ENCODE measurements around the gene PDE4A. TPM values are rescaled to one million over a fixed set of nuclear protein-coding genes. Genes with fewer than 3 reads are reported as not detected.

Gene PDE4A
- total and polyA plus RNA-seq, 5 donors: 5.5 to 14.2 (median 10.9) TPM

DNA sequence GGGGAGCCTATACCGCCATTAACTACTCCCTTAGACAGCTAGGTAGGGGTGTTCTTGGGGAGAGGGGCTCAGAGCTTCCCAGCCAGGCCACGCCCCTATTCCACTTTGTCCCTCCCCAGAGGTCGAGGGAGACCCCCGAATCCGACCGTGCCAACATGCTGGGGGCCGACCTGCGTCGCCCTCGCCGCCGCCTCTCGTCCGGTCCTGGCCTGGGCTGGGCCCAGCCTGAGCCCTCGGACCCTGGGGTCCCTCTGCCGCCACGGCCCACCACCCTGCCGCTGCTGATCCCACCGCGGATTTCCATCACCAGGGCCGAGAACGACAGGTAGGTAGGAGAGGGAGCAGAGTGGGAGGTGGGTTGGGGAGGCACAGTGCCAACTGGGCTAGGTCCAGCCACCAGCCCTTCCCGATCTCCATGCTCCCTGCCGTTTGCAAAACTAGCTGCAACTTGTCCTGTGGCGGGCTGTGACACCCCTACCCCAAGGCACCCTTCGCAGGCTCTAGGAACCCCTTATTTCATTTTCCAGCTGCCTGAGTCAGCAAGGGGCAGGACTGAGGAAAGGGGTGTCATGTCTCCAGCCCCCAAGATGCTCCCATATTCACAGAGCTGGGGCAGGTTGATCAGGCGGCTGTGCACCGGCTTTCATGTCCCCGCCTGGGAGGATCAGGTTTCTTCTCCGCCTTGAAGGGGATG lies 2.6 kb upstream of the PDE4A start:
- DNase-seq (no peak), ATAC-seq (no peak)
- H3K27ac ChIP-seq (ENCODE audit: low read length): no peak overlapping the region
- H3K4me3 ChIP-seq (ENCODE audit: low read length): no peak overlapping the region
- H3K9me3 ChIP-seq (ENCODE audit: control insufficient read depth, low read length): no peaks in the 10 kb centered on the region
- H3K4me1 ChIP-seq (ENCODE audit: control insufficient read depth, insufficient read depth, low read length): peaks cover 4% of the 10 kb centered on the region
- intact Hi-C loops (cut with DNase I): no loop called here
- 10% methylated on average over 30 of the region's 30 CpGs for WGBS
- H3K27me3 ChIP-seq (ENCODE audit: control insufficient read depth, insufficient read depth): no peaks in the 10 kb centered on the region

DNA sequence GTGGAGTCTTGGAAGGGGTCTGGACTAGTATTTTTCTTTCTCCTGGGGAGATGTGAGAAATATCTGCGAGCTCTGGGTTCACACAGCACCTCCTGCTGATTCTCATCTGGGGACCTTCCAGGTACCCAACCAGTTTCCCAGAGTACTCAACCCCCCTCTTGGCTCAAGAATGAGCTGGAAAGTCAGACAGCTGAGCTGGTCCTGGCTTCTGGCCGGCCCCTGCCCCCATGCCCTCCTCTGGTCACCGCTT lies 2.2 kb upstream of the PDE4A start:
- peaks cover 4% of the 10 kb centered on the region for H3K4me1 ChIP-seq (ENCODE audit: control insufficient read depth, insufficient read depth, low read length)

DNA sequence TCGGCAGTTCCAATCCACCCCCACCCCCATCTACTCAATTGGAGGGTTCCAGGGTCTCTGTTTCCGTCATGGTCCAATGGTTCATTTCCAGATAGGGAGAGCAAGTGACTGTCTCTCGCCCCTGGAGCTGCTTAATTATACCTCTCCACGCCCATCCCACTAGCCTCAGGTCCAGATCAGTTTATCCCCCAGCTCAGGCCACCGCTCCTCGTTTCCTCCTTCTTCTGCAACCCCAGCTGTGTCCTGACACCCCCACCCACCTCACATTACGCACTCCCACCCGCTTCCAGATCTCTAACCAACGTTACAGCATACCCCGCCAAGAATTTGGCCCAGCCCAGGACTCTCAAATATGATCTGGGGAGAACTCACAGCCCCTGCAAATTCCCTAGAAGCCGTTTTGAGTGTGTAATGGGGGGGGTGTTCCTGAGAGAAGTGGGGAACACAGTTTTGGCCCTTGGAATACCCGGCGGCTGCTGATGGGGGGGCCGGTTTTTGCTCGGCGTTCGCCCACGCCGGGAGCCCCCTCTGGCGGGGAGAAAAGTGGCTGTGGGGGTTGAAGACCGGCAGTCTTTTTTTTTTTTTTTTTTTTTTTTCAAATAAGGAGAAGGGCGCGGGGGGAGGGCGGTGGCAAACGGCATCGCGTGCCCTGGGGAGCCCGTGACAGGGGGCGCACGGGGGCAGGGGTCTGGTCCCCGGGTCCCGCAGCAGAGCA lies 1.7 kb upstream of the PDE4A start:
- ATAC-seq (no peak), DNase-seq (no peak)
- Histone ChIP-seq H3K27ac (ENCODE audit: low read length) (no peak overlapping the region), H3K4me1 (ENCODE audit: control insufficient read depth, insufficient read depth, low read length) (peaks cover 4% of the 10 kb centered on the region), H3K4me3 (ENCODE audit: low read length) (no peak overlapping the region), H3K9me3 (ENCODE audit: control insufficient read depth, low read length) (no peaks in the 10 kb centered on the region), H3K27me3 (ENCODE audit: control insufficient read depth, insufficient read depth) (no peaks in the 10 kb centered on the region)
- intact Hi-C loops (cut with DNase I): no loop called here
- 1% methylated on average over 31 of the region's 32 CpGs for WGBS

More for the DNA sequence above, 2.2 kb upstream of the PDE4A start:
- Histone ChIP-seq H3K4me3 (ENCODE audit: low read length) (no peak overlapping the region), H3K27ac (ENCODE audit: low read length) (no peak overlapping the region), H3K9me3 (ENCODE audit: control insufficient read depth, low read length) (no peaks in the 10 kb centered on the region), H3K27me3 (ENCODE audit: control insufficient read depth, insufficient read depth) (no peaks in the 10 kb centered on the region)
- DNase-seq (no peak), ATAC-seq (no peak)
- intact Hi-C loops (cut with DNase I): no loop called here
- WGBS: 5% methylated on average over 3 of the region's 3 CpGs

DNA sequence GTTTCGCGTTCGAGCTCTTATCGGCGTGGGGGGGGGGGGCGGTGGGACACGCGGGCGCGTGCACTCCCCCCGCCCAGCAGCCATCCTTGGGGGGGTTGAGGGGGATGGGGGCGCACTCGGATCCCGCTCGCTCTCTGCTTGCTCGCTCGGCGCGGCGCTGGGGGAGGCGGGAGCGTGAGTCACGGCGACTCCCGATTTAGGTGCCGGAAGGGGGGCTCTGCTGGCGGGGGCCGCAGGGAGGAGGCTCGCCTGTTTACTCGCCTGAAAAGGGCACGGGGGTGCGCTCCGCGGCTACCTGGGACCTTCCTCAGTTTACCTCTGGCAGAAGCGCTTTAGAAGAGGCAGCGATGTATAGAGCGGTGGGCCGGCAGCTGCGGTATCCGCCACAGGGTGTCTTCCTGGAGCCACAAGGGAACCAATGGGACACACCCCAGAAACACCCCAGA lies 1.1 kb upstream of the PDE4A start:
- no peaks in the 10 kb centered on the region for H3K9me3 ChIP-seq (ENCODE audit: control insufficient read depth, low read length)
- peaks cover 4% of the 10 kb centered on the region for H3K4me1 ChIP-seq (ENCODE audit: control insufficient read depth, insufficient read depth, low read length)
- no peak overlapping the region for H3K27ac ChIP-seq (ENCODE audit: low read length)
- H3K4me3 ChIP-seq (ENCODE audit: low read length): no peak overlapping the region
- WGBS: under 1% methylated on average over 39 of the region's 40 CpGs
- DNase-seq (peak in 1 of 3 donors; percentile 60), ATAC-seq (no peak)
- H3K27me3 ChIP-seq (ENCODE audit: control insufficient read depth, insufficient read depth): no peaks in the 10 kb centered on the region
- intact Hi-C loops (cut with DNase I): no loop called here

DNA sequence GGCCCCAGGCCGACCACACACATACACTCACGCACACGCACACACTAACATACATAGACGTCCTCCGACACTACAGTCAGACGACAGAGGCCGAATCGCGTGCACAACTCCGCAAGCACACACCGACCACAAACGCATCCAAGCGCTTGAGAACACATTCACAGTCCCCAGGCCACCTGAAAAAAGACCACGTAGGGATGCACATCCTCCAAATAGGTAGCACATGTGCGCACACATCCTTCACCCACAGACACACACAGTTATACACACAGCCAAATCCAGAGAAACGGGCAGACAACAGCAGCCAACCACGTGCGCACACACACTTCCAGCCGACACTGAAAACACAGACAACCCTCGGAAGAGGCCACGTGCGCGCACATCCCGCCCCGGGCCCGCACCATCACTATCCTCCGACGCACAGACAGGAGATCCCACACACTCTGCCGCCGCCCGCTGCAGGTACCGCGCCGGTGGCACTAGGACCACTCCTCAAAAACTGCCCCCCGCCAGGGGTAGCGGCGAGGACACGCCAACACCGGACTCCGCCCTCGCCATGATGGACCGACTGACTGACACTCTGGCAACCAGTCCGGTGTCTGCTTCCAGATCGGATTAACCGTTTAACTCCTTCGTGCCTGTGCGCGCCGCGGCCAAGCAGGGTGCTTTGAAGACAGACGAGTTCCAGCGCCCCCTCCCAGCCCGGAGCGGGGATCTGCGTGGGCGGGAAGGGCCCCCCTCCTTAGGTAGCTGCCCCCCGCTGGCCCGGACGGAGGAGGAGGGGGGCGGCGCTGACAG lies 493 bp upstream of the PDE4A start:
- DNase-seq: no peak
- Histone ChIP-seq H3K9me3 (ENCODE audit: control insufficient read depth, low read length) (no peaks in the 10 kb centered on the region), H3K27ac (ENCODE audit: low read length) (no peak overlapping the region), H3K4me1 (ENCODE audit: control insufficient read depth, insufficient read depth, low read length) (peaks cover 4% of the 10 kb centered on the region), H3K4me3 (ENCODE audit: low read length) (peak overlapping the region; percentile 9), H3K27me3 (ENCODE audit: control insufficient read depth, insufficient read depth) (no peaks in the 10 kb centered on the region)
- no peak for ATAC-seq
- WGBS: 1% methylated on average over 60 of the region's 61 CpGs
- intact Hi-C loops (cut with DNase I): loop anchor here in 1 of 4 donors (10.0 kb wide), 1 partner anchor 565 kb away; no protein-coding TSS in a partner anchor

DNA sequence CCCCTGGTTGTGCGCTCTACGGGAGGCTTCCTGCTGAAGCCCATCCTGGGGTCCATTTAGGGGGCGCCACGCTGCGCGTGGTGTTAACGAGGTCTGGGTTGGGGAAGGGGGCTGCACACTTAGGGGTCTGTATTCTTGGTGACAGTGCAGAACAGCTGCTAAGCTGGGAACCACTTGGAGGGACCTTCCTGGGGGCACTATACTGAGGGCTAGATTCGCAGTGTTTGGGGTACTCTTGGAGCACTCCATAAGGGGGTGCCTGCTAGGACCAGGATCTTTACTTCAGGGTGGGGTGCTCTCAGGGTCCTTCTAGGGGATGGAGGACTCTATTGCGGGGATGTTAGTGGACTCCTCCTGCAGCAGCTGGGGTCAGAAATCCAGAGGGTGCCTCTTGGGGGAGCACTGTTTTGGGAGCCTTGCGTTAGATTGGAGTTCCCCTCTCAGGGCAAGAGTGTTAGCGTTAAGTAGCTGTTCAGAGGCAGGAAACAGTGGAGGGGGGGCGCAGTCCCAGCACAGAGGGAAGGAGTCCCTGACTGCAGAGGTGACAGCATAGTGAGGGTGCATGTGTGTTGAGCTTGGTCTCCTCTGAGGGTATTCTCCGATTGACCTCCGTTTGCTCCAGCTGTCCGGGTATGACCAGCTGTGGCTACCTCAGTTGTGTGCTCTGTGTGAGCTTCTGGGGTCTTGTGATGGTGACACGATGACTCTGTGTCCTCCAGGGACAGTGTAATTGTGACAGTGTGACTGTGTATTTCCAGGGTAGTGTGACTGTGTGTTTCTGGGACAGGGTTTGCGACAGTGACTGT lies 1.1 kb downstream of the PDE4A start:
- Histone ChIP-seq H3K27ac (ENCODE audit: low read length) (no peak overlapping the region), H3K27me3 (ENCODE audit: control insufficient read depth, insufficient read depth) (no peaks in the 10 kb centered on the region), H3K4me3 (ENCODE audit: low read length) (no peak overlapping the region), H3K4me1 (ENCODE audit: control insufficient read depth, insufficient read depth, low read length) (peaks cover 4% of the 10 kb centered on the region), H3K9me3 (ENCODE audit: control insufficient read depth, low read length) (no peaks in the 10 kb centered on the region)
- WGBS: 21% methylated on average over 17 of the region's 17 CpGs
- intact Hi-C loops (cut with DNase I): loop anchor here in 1 of 4 donors (10.0 kb wide), 1 partner anchor 567 kb away; no protein-coding TSS in a partner anchor
- DNase-seq (no peak), ATAC-seq (no peak)

DNA sequence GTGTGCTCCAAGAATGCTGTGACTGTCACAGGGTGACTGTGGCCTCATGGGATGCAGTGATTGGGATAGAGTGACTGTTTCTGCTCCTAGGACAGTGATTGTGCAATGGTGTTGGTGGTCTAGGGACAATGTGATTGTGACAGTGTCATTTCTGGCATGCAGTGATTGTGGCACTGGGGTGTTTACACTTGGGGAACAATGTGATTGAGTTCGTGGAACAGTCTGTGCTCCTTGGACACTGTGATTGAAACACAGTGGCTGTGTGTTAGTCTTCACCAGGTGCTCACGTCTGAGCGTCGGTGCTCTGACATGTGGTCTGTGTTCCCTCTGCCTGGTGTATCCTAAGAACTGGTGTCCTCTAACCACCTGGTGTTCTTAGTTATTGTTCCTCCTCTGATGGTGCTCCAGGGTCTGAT lies 1.7 kb downstream of the PDE4A start:
- H3K4me1 ChIP-seq (ENCODE audit: control insufficient read depth, insufficient read depth, low read length): peaks cover 4% of the 10 kb centered on the region
- H3K27ac ChIP-seq (ENCODE audit: low read length): no peak overlapping the region
- intact Hi-C loops (cut with DNase I): loop anchor here in 1 of 4 donors (10.0 kb wide), 1 partner anchor 567 kb away; no protein-coding TSS in a partner anchor
- no peaks in the 10 kb centered on the region for H3K9me3 ChIP-seq (ENCODE audit: control insufficient read depth, low read length)
- no peak overlapping the region for H3K4me3 ChIP-seq (ENCODE audit: low read length)
- ATAC-seq (no peak), DNase-seq (no peak)
- no peaks in the 10 kb centered on the region for H3K27me3 ChIP-seq (ENCODE audit: control insufficient read depth, insufficient read depth)
- 55% methylated on average over 4 of the region's 4 CpGs for WGBS

DNA sequence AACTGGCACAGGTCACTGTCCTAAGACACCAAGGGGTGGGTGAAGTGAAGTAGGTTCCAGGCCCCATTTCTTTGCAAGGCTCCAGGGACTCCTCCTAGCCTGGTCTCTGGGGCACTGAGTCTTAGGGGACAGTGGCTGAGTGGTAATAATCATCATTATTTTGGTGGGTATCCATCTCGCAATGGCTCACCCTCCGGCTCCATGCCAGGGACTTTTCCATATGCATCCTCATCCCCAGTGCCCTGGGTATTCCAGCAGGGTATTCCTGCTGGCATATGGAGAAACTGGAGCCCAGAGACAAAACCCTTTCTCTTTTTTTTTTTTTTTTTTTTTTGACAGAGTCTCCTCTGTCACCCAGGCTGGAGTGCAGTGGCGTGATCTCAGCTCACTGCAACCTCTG lies 2.5 kb downstream of the PDE4A start:
- Histone ChIP-seq H3K27ac (ENCODE audit: low read length) (no peak overlapping the region), H3K27me3 (ENCODE audit: control insufficient read depth, insufficient read depth) (no peaks in the 10 kb centered on the region), H3K9me3 (ENCODE audit: control insufficient read depth, low read length) (no peaks in the 10 kb centered on the region), H3K4me1 (ENCODE audit: control insufficient read depth, insufficient read depth, low read length) (peaks cover 4% of the 10 kb centered on the region), H3K4me3 (ENCODE audit: low read length) (no peak overlapping the region)
- no peak for DNase-seq
- 68% methylated on average over 3 of the region's 3 CpGs for WGBS
- intact Hi-C loops (cut with DNase I): loop anchor here in 1 of 4 donors (10.0 kb wide), 1 partner anchor 568 kb away; no protein-coding TSS in a partner anchor
- no peak for ATAC-seq

DNA sequence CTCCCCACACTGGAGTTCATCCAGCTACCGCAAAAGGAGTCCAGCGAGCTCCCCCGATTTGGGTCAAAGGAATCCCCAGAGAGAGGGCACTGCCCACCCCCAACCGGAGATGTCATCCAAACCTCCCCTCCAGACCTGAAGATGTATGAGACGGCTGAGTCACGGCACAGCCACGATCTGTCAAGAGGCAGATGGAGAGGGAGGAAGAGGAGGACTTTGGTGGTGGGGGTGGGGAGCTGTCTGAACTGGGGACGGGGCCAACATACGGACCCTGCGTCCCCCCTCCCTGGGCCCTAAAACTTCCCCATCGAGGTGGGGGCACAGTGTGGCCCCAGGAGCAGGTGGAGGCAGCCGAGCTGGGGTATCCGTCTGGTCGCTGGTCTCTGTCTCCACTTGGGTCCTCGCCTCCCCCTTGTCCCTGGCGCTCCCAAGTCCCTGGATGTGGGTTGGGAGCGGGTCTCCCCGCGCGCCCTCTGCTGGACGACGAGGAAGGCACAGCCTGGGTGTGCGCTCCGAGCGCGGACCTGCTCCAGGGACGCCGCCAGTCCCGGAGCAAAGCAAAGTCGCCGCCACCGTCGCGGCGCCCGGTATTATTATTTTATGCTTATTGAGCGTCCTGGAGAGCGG lies 3.8 kb downstream of the PDE4A start:
- peaks cover 4% of the 10 kb centered on the region for H3K4me1 ChIP-seq (ENCODE audit: control insufficient read depth, insufficient read depth, low read length)
- DNase-seq (peak; percentile 80 to 93 (median 91)), ATAC-seq (peak; percentile 88 to 90)
- 2% methylated on average over 38 of the region's 38 CpGs for WGBS
- H3K27ac ChIP-seq (ENCODE audit: low read length): no peak overlapping the region
- no peaks in the 10 kb centered on the region for H3K9me3 ChIP-seq (ENCODE audit: control insufficient read depth, low read length)
- peak overlapping the region; percentile 1 for H3K4me3 ChIP-seq (ENCODE audit: low read length)
- no peaks in the 10 kb centered on the region for H3K27me3 ChIP-seq (ENCODE audit: control insufficient read depth, insufficient read depth)
- intact Hi-C loops (cut with DNase I): loop anchor here in 1 of 4 donors (10.0 kb wide), 1 partner anchor 569 kb away; no protein-coding TSS in a partner anchor

DNA sequence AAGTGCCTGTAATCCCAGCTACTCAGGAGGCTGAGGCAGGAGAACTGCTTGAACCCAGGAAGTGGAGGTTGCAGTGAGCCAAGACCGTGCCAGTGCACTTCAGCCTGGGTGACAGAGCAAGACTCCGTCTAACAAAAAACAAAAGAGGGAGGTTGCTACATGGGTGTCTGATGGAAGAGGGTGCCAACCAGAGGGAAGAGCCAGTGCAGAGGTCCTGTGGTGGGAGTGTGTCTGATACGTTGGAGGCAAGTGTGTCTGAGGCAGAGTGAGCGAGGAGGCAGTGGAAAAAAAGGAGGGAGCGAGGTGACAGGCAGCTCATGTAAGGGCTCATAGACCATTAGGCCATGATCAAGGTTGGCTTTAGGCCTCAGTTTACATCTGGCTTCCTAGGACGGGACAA lies 6.8 kb downstream of the PDE4A start:
- Histone ChIP-seq H3K27ac (ENCODE audit: low read length) (no peak overlapping the region), H3K9me3 (ENCODE audit: control insufficient read depth, low read length) (no peaks in the 10 kb centered on the region), H3K27me3 (ENCODE audit: control insufficient read depth, insufficient read depth) (no peaks in the 10 kb centered on the region), H3K4me1 (ENCODE audit: control insufficient read depth, insufficient read depth, low read length) (no peaks in the 10 kb centered on the region), H3K4me3 (ENCODE audit: low read length) (no peak overlapping the region)
- intact Hi-C loops (cut with DNase I): loop anchor here in 1 of 4 donors (10.0 kb wide), 1 partner anchor 572 kb away; no protein-coding TSS in a partner anchor
- DNase-seq: no peak
- WGBS: 82% methylated on average over 6 of the region's 6 CpGs
- no peak for ATAC-seq
